HG02759 (cell line): ENCODE results near the gene GPR107.

Experiments used
- ATAC-seq: cut with Tn5 transposase; IDR thresholded peaks from one replicate; pipeline ENCODE4 v1.9.1; 2021; ENCODE audit warnings: mild to moderate bottlenecking, moderate library complexity; ENCODE audit not compliant: unreplicated experiment

The GPR107 gene

DNA sequence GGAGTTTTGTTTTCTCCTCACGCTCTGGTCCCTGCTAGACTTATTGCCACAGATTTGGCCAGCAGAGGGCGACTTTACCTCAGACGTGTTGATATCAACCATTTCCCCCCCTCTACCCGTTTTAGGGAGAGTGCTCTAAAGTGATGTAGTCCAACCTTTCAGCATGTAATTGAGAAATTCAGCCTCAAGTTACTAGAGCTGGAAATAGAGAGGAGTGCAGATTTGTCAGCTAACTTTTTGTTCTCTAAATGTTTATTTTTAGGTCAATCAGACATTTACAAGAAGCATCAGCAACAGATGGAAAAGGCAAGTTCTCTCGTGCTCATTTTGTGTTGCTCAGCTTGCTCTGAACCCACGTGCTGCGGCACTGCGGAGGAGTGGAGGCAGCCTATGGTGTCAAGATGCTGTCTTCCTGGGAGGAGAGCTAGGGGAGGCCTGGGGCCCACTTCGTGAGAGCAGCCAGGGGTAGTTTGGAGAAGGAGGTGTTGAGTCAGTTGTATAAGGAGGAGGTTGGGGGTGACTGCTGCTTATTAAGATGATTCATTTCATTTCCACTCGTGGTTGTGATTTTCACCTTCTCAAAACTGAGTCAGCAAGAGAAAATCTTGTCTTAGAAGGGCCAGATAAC is 53.6 kb downstream of the GPR107 start:
- no peak for ATAC-seq

DNA sequence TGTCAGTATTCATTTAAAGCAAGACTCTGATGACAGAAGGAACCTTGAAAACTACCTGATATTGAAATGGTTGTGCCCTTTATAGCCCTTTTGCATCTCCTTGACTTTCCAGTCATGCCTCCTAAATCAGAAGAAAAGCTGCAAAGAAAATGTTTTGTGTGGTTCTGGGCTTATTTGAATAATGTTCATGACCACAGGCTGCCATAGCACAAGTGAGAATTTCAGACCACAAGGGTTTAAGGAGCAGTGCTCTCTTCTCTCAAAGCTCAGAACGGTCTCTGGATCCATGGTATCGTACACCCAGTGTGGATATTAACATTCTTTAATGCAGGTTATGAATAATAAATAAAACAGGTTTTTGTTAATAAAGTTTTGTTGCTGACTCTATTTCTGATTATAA is 54.2 kb downstream of the GPR107 start:
- no peak for ATAC-seq

GRCh38 chr9:130110166-130110565 is 56.5 kb downstream of the GPR107 start:
- no peak for ATAC-seq

GRCh38 chr9:130110596-130111021 is 56.9 kb downstream of the GPR107 start:
- no peak for ATAC-seq

- no peak for ATAC-seq
Measured at GRCh38 chr9:130111786-130112537, 58.3 kb downstream of the GPR107 start.

GRCh38 chr9:130112538-130113151 is 58.9 kb downstream of the GPR107 start:
- no peak for ATAC-seq

GRCh38 chr9:130114741-130115140 is 61.0 kb downstream of the GPR107 start:
- no peak for ATAC-seq

- ATAC-seq: no peak
Measured at GRCh38 chr9:130116346-130116745, 62.6 kb downstream of the GPR107 start.

DNA sequence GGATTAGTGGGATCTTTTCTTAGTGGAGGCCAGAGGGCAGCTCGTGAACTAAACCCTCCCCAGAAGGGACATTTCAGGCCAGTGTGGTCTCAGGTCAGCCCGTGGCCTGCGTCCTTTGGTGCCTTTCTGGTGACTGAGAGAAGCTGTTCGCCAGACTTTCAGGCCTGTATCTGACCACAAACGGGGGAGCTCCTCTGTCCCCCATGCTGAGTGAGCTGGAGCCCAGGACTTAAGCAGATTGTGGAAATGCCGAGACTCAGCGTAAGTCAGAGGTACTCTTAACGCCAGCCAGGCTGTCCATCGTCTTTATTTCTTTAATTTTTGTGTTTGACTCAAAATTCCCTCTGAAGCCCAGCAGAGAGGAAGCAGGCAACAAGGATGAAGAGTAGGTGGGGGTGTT is 63.7 kb downstream of the GPR107 start:
- ATAC-seq: no peak

DNA sequence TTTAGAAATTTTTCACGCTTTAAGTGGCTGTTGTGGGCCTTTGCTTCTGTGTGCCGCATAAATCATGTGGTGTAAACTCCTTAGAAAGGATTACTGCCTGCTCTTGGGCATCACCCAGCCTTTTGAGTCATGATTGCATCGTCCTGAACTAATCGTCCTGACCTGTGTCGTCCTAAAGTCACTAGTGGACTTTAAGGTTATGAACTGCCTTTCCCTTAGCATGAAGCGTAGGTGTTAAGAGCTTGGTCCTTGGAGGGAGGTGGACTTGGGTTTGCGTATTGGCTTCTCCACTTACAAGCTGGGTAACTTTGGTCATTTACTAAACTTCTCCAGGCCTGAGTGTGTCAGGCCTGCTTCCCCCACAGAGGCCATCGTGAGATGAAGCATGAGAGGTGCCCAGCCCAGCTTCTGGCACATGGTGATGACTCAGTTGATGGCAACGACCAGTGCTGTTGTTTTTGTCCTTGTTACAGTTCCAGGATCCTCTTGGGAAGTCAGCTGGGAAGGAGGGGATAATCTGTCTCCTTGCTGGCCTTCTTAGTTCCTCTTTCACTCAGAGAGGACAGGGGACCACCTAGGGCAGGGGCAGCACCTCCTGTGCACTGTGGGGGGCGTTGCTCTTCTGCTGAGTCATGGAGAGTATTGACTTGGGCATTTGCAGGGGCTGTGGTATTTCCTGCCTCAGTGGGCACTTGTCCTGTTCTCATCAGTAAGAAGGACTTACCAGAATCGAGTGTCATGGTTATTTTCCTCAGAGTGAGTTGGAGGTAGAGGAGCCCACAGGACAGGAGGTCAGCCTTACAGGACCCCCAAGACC is 64.3 kb downstream of the GPR107 start:
- no peak for ATAC-seq

- ATAC-seq: no peak
Measured at GRCh38 chr9:130118841-130119518, 65.3 kb downstream of the GPR107 start.

DNA sequence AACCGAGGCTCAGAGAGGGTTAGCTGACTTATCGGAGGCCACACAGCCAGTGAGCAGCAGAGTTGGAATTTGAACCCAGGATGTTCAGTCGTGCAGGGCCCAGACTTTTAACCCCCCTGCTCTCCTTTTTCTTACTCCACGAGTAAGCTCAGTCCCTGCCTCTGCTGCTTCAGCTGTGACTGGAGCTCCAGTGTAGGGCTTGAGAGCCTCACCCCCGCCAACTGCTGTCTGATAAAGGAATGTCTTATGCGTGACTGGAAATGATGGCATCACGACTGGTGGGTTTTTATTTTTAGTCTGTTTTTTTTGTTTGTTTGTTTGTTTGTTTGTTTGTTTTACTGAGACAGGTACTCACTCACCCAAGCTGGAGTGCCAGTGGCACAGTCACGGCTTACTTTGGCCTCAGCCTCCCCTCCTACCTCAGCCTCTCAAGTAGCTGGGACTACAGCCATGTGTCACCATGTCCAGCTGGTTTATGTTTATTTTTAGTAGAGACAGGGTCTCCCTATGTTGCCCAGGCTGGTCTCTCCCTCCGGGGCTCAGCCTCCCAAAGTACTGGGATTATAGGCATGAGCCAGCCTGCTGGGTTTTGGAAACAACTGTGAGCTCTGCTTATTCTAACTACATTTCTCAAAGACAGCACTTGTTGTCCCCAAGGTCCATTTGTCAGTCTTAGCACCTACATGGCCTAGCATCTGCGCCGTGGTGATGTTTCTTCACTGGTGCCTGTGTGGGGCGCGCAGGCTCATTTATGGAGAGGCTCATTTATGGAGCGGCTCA is 66.0 kb downstream of the GPR107 start:
- no peak for ATAC-seq

GRCh38 chr9:130120299-130120587 is 66.5 kb downstream of the GPR107 start:
- ATAC-seq: no peak

DNA sequence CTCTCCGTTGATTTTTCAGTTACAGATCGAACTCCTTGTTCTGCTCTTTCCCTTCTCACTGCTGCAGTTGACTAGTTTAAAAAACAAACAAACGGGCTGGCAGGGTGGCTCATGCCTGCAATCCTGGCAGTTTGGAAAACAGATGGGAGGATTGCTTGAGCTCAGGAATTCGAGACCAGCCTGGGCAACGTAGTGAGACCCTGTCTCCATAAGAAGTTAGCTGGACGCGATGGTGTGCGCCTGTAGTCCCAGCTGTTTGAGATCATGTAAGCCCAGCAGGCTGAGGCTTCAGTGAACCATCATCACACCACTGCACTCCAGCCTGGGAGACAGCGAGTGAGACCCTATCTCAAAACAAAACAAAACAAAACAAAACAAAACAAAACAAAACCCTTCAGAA is 67.1 kb downstream of the GPR107 start:
- ATAC-seq: no peak

DNA sequence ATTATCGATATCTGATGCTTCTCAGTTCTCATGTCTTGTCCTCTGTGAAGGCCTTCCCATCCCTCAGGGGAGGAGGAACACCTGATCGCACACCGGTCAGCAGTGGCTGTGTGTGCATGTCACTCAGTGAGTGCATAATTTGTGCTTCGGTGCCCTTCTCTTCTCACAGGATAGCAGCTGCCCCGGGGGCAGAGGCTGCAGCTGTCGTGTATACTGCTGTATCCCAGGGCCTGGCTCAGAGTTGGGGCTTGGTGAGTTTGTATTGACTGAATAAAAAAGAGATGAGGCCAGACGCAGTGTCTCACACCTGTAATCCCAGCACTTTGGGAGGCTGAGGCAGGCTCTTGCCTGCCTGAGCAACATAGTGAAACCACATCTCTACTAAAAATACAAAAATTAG is 68.8 kb downstream of the GPR107 start:
- no peak for ATAC-seq

DNA sequence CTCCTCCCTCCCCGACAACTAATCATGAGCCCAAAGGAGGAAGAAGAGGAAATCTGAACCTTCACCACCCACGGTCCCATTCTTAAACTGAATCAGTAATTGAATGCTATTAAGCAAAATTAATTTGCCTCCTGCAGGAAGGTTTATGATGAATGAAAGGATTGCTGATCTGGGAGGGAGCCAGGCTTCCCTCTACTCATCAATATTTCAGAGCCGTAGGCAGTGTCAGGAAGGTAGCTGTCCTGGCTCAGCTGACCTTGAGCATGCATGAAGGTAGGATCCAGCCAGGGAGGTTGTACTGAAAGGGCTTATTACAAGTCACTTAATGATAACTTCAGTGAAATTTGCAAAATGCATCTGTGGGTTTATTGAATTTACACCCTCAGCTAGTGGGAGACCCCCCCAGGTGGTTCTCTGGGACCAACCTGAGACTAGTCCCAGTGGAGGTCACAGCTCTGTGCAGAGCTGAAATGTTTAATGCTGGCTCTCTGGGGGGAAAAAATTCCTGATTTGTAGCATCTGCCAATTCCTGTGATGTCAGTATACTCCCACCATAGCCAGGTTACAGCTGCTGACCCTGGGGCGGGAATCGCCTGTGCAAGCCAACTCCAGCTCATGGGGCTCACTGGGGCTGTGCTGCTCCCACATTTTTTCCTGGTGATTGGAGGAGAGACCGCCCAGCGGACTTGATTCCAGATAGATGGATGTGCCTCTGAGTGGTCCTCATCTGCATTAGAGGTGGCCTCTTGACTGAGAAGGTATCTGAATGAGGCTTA is 70.6 kb downstream of the GPR107 start:
- ATAC-seq: no peak

GRCh38 chr9:130126721-130127433 is 73.2 kb downstream of the GPR107 start:
- ATAC-seq: no peak

GRCh38 chr9:130128251-130128650 is 74.5 kb downstream of the GPR107 start:
- peak; percentile 51 for ATAC-seq
